Keratinocyte (primary cell): Measurements from ENCODE around the gene PAOX. TPM values are rescaled to one million over a fixed set of nuclear protein-coding genes. Genes with fewer than 3 reads are reported as not detected.

Source experiments
- DNase-seq: peaks from one replicate; pipeline ENCODE4 v3.0.0-alpha.2; 2011; ENCODE audit warnings: low read depth, missing footprints, low spot score
- FAIRE-seq: peaks from 2 replicates; lab custom pipeline; 2011; peaks lifted over from hg19 to GRCh38; lab: Jason Lieb, UNC
- H2AFZ ChIP-seq: 2 replicates; pipeline ENCODE4 v1.6.0; 2012; ENCODE audit warnings: low read length, control low read depth, inconsistent platforms; ENCODE audit not compliant: control insufficient read depth
- H3K27ac ChIP-seq: 2 replicates; pipeline ENCODE4 v1.5.1; 2011; ENCODE audit warnings: low read length; ENCODE audit not compliant: control insufficient read depth, insufficient read depth
- H3K27me3 ChIP-seq: 3 replicates; pipeline ENCODE4 v1.6.0; 2011; ENCODE audit warnings: low read length; ENCODE audit not compliant: control insufficient read depth, insufficient read depth; ENCODE audit errors: extremely low read depth
- H3K36me3 ChIP-seq, 2 experiments: 2 replicates in 1 of 2; 3 replicates in 1 of 2; pipeline ENCODE4 v1.5.1; 2011; ENCODE audit warnings: low read length in 2 of 2, mild to moderate bottlenecking in 1 of 2; ENCODE audit not compliant: control insufficient read depth in 2 of 2, insufficient read depth in 2 of 2; ENCODE audit errors: extremely low read depth in 1 of 2
- H3K4me1 ChIP-seq: 3 replicates; pipeline ENCODE4 v1.5.1; 2011; ENCODE audit warnings: low read length; ENCODE audit not compliant: control insufficient read depth, insufficient read depth; ENCODE audit errors: extremely low read depth
- H3K4me2 ChIP-seq: 3 replicates; pipeline ENCODE4 v1.6.0; 2011; ENCODE audit warnings: low read depth, low read length; ENCODE audit not compliant: control insufficient read depth, insufficient read depth; ENCODE audit errors: extremely low read depth
- H3K4me3 ChIP-seq, 3 experiments: fragments of 200-600 bp in 1 of 3; sonication (generic) in 1 of 3; 2 replicates in 2 of 3; 3 replicates in 1 of 3; pipeline ENCODE4 v1.5.1; 2011 to 2016; ENCODE audit warnings: low read length in 3 of 3, mild to moderate bottlenecking in 3 of 3, control low read depth in 2 of 3, inconsistent platforms in 1 of 3, low read depth in 1 of 3, mixed read lengths in 1 of 3, mixed run types in 1 of 3, moderate library complexity in 1 of 3; ENCODE audit not compliant: control insufficient read depth in 2 of 3, insufficient read depth in 2 of 3; ENCODE audit errors: extremely low read depth in 1 of 3
- H3K79me2 ChIP-seq: 2 replicates; pipeline ENCODE4 v1.6.0; 2012; ENCODE audit warnings: low read length; ENCODE audit not compliant: control insufficient read depth, insufficient read depth
- H3K9ac ChIP-seq: 3 replicates; pipeline ENCODE4 v1.6.0; 2011; ENCODE audit warnings: low read length; ENCODE audit not compliant: control insufficient read depth, insufficient read depth; ENCODE audit errors: extremely low read depth
- H3K9me1 ChIP-seq: 3 replicates; pipeline ENCODE4 v1.6.0; 2011; ENCODE audit warnings: low read length; ENCODE audit not compliant: control insufficient read depth, insufficient read depth; ENCODE audit errors: extremely low read depth
- H3K9me3 ChIP-seq: 2 replicates; pipeline ENCODE4 v1.5.1; 2012; ENCODE audit warnings: low read depth, low read length; ENCODE audit not compliant: control insufficient read depth
- H4K20me1 ChIP-seq: 3 replicates; pipeline ENCODE4 v1.6.0; 2011; ENCODE audit warnings: low read length; ENCODE audit not compliant: control insufficient read depth, insufficient read depth; ENCODE audit errors: extremely low read depth
- CTCF ChIP-seq, 3 experiments: IDR thresholded peaks in 1 of 3; conservative IDR thresholded peaks in 1 of 3; optimal IDR thresholded peaks in 1 of 3; 2 replicates in 2 of 3; 3 replicates in 1 of 3; pipeline versions ENCODE3 to v1.5.1; 2011; ENCODE audit warnings: low read length in 3 of 3, mild to moderate bottlenecking in 3 of 3, moderate library complexity in 2 of 3, control low read depth in 1 of 3, inconsistent platforms in 1 of 3; ENCODE audit not compliant: insufficient read depth in 2 of 3; ENCODE audit errors: extremely low read depth in 1 of 3
- EZH2 ChIP-seq: IDR thresholded peaks from one replicate; pipeline ENCODE4 v1.6.1; 2012; ENCODE audit warnings: inconsistent platforms, mild to moderate bottlenecking, low read length, moderate library complexity
- dilution Hi-C: fragments of 300-500 bp; cut with MboI; formaldehyde crosslinking; loops from one replicate; pipeline ENCODE4 v1.7.0; 2020; ENCODE audit warnings: low sequenced_read_pairs; ENCODE audit not compliant: extremely low pct_ligation_motif_present
- polyA plus RNA-seq, 5 experiments: library from polyadenylated mRNA; depleted of rRNA in 3 of 5; stranded (reverse) in 3 of 5; stranded (forward) in 1 of 5; unstranded in 1 of 5; fragments of >200 nt; gene quantifications; 1 replicate in 1 of 5; 2 replicates in 3 of 5; 3 replicates in 1 of 5; pipeline versions ENCODE4 v1.2.1 to v1.2.3, GENCODE V29; 2011 to 2012; ENCODE audit warnings: missing spikeins in 2 of 5, low read depth in 1 of 5, low replicate concordance in 1 of 5

Gene PAOX
- polyA plus RNA-seq, 1 donor (not counting 4 experiments of a cell fraction or from before 2014, with no cell fraction given): 2.6 TPM

GRCh38 chr10:133336577-133337369 is 42.3 kb upstream of the PAOX start, which contains the start of gene CALY:
CALY (minus strand) TSS chr10:133336896; CDS start chr10:133328989, 7,907 bp downstream.
- no peak within 1 kb of the TSS for H3K4me2 ChIP-seq
- no peaks in the 10 kb centered on the region for H4K20me1 ChIP-seq
- H3K9me3 ChIP-seq: no peaks in the 10 kb centered on the region
- no peak for DNase-seq
- H3K4me1 ChIP-seq: no peaks in the 10 kb centered on the region
- no peak within 1 kb of the TSS for H3K9ac ChIP-seq
- TF ChIP-seq EZH2: peak; percentile 79
- no peak for TF ChIP-seq CTCF (optimal IDR thresholded peaks at IDR 0.05 in 1 of 3, IDR thresholded peaks at IDR 0.05 in 1 of 3, conservative IDR thresholded peaks at IDR 0.05 in 1 of 3; ENCODE audit: extremely low read depth in 1 of 3, insufficient read depth in 2 of 3, low read length in 3 of 3)
- H3K4me3 ChIP-seq: no peak within 1 kb of the TSS
- no peak within 1 kb of the TSS for H2AFZ ChIP-seq
- FAIRE-seq: no peak
- H3K27ac ChIP-seq: no peak within 1 kb of the TSS
- H3K79me2 ChIP-seq: no peaks in the 10 kb centered on the region
- dilution Hi-C loops: no loop called here
- H3K9me1 ChIP-seq: no peaks in the 10 kb centered on the region
- H3K36me3 ChIP-seq: no peaks in the 10 kb centered on the region
- peaks cover 56% of the 10 kb centered on the region for H3K27me3 ChIP-seq

- Histone ChIP-seq H3K4me3 (no peak overlapping the region), H4K20me1 (no peaks in the 10 kb centered on the region), H3K27ac (no peak overlapping the region), H3K9me3 (no peaks in the 10 kb centered on the region), H3K9me1 (no peaks in the 10 kb centered on the region), H3K79me2 (no peaks in the 10 kb centered on the region), H3K36me3 (no peaks in the 10 kb centered on the region), H3K4me1 (no peaks in the 10 kb centered on the region), H2AFZ (no peak overlapping the region), H3K9ac (no peak overlapping the region), H3K27me3 (peaks cover 53% of the 10 kb centered on the region), H3K4me2 (no peak overlapping the region)
- TF ChIP-seq EZH2 (no peak), CTCF (optimal IDR thresholded peaks at IDR 0.05 in 1 of 3, IDR thresholded peaks at IDR 0.05 in 1 of 3, conservative IDR thresholded peaks at IDR 0.05 in 1 of 3; ENCODE audit: extremely low read depth in 1 of 3, insufficient read depth in 2 of 3, low read length in 3 of 3) (no peak)
- dilution Hi-C loops: no loop called here
- DNase-seq (no peak), FAIRE-seq (no peak)
These were observed 41.7 kb upstream of the PAOX start for GRCh38 chr10:133337370-133337725.
